Activated CD4-positive, alpha-beta memory T cell treated with anti-CD3 and anti-CD28 coated beads, Interleukin-2, amount 10 ng/mL, durations not matched to agents 7 days and 5 days (primary cell): ENCODE measurements around the gene SCG2. TPM values are rescaled to one million over a fixed set of nuclear protein-coding genes. Genes with fewer than 3 reads are reported as not detected.

ENCODE experiments used
- CTCF ChIA-PET: fragments of 350-600 bp; sonication (Branson Sonifier 250); formaldehyde crosslinking; loops from one replicate; lab custom pipeline; 2021; ENCODE audit warnings: antibody characterized with exemption, inconsistent platforms; lab: Charles Lee
- POLR2A ChIA-PET: fragments of 350-600 bp; sonication (Branson Sonifier 250); formaldehyde crosslinking; loops from one replicate; lab custom pipeline; 2021; ENCODE audit warnings: antibody characterized with exemption; lab: Charles Lee
- DNase-seq: peaks from one replicate; pipeline ENCODE4 v3.0.0-alpha.2; 2020
- H3K27ac Mint-ChIP-seq: one replicate; pipeline ENCODE4 v1.8.0; 2021; ENCODE audit warnings: mild to moderate bottlenecking, mixed read lengths
- H3K27me3 Mint-ChIP-seq: one replicate; pipeline ENCODE4 v1.8.0; 2021; ENCODE audit warnings: mixed read lengths
- H3K36me3 Mint-ChIP-seq: one replicate; pipeline ENCODE4 v1.8.0; 2021; ENCODE audit warnings: low read depth, mixed read lengths
- H3K4me1 Mint-ChIP-seq: one replicate; pipeline ENCODE4 v1.8.0; 2021; ENCODE audit warnings: mixed read lengths
- H3K4me3 Mint-ChIP-seq: one replicate; pipeline ENCODE4 v1.8.0; 2021; ENCODE audit warnings: mild to moderate bottlenecking, mixed read lengths
- H3K9me3 Mint-ChIP-seq: one replicate; pipeline ENCODE4 v1.8.0; 2021; ENCODE audit warnings: mixed read lengths
- total RNA-seq, 2 experiments: library from RNA; stranded (reverse); gene quantifications; one replicate each; pipeline ENCODE4 v1.2.3, GENCODE V29; 2021

SCG2 gene
- total RNA-seq, 2 experiments from 2014 or later: 0.15 TPM; not detected in 1

DNA sequence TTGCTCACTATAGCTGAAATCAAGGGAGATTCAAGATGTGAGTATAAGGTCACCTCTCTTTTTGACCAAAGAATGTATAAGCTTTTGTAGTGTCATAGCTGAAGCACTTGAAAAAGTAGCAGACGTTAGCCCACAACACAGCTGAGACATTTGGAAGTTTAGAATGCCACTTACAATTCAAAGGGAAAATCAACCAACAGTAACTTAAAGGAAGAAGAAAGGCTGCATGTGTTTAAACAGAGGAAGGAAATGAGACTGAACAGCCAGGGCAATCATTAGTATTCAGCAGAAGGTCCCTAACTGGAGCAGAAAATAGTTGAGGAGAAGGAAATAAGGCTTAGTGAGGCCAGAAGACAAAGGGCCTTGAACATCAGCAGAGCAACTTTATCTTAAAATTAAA lies 23.5 kb upstream of the SCG2 start:
- peaks cover 5% of the 10 kb centered on the region for H3K27me3 Mint-ChIP-seq
- no peak overlapping the region for H3K27ac Mint-ChIP-seq
- ChIA-PET POLR2A (no interaction called here), CTCF (no interaction called here)
- no peaks in the 10 kb centered on the region for H3K9me3 Mint-ChIP-seq
- no peaks in the 10 kb centered on the region for H3K36me3 Mint-ChIP-seq
- no peaks in the 10 kb centered on the region for H3K4me1 Mint-ChIP-seq
- H3K4me3 Mint-ChIP-seq: no peak overlapping the region
- no peak for DNase-seq

DNA sequence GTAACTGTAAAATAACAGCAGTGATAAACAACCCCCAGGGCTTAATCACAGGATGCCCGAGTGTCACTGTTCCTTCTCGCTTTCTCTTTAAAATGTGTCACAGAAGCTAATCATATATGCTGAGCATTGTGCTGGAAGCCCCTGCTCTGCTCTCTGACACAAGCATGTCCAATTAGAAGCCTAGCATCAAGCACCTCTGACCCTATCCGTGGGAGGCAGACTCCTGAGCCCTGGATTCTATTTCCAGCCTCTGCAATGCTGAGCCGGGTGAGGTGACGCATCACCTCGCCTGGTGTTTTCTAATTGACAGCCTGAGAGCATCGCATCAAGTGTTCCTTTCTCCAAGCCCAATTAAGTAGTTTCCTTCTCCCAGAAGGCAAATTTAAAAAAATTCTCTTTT lies 19.7 kb upstream of the SCG2 start:
- DNase-seq: no peak
- no peak overlapping the region for H3K27ac Mint-ChIP-seq

DNA sequence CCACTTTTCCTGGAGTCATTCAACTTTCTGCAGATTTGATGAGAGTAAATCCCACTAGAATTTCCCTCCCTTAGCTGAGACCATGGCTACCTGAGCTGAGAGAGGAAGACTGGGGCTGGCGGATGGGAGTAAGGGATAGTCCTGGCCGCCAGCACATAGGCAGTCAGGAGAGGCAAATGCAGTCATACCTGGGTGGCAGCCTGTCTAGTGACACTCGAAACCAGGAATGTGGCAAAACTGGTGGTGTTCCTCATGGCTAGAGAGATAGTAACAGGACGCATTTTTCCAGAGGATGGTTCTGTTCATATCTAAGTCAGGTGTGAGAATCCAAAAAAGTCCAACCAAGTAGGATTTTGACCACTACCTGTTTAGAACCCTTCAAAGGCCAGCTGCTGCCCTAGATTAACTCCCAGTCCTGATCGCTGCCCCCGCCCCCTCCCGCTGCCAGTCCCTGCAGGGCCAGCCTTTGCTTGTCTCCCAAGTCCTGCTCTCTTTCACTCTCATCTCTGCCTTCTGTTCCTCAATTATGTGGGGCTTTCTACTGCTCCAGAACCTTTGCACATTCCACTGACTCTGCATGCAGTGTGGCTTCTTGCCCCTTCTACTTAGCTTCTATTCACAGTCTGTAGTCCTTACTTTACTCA lies 17.4 kb upstream of the SCG2 start:
- Mint-ChIP-seq H3K9me3 (no peaks in the 10 kb centered on the region), H3K4me1 (no peaks in the 10 kb centered on the region), H3K4me3 (no peak overlapping the region), H3K27me3 (peaks cover 12% of the 10 kb centered on the region), H3K36me3 (no peaks in the 10 kb centered on the region), H3K27ac (no peak overlapping the region)
- CTCF ChIA-PET: no interaction called here
- DNase-seq: no peak
- POLR2A ChIA-PET: no interaction called here

More for the DNA sequence above, 19.7 kb upstream of the SCG2 start:
- Mint-ChIP-seq H3K36me3 (no peaks in the 10 kb centered on the region), H3K27me3 (peaks cover 12% of the 10 kb centered on the region), H3K9me3 (no peaks in the 10 kb centered on the region), H3K4me3 (no peak overlapping the region), H3K4me1 (no peaks in the 10 kb centered on the region)
- ChIA-PET POLR2A (no interaction called here), CTCF (no interaction called here)

DNA sequence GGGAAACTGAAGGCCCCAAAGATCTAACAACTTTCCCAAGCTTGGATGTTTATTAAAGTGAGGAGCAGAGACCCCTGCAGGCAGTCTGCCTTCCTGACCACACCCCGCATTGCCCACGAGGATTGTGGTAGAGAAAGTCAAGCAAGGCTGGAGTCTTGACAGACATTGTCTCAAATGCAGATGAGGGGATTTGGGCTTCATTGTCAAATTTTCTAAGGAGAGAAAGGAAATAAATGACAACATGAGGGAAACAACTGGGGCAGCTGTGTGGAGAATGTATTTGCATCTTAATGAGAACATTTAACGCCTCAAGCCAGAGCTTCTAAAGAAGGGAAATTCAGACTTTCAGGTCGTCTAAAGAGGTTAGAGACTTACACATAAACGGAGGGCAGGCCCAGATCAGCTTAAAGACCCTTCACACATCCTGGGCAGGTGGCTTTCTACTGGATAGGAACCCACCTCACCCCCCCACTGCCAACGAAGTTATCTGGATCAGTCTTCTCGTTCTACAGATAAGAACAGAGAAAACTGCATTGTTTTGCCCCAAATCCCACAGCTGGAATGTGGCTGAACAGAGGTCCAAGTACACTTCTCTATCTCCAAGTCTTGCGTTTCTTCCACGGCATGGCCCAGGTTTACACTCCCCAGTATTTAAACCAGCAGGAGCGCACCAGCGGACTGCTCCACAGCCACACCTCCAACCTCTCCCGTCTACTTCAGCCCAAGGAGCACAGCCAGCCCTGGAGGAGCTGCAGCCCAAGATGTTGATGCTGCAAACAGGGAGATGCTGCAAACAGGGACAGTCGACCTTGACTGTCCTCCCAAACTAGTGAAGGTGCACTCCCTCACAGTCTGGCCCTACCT lies 16.2 kb upstream of the SCG2 start:
- H3K9me3 Mint-ChIP-seq: no peaks in the 10 kb centered on the region
- CTCF ChIA-PET: no interaction called here
- no peak overlapping the region for H3K27ac Mint-ChIP-seq
- no peak for DNase-seq
- no peaks in the 10 kb centered on the region for H3K36me3 Mint-ChIP-seq
- POLR2A ChIA-PET: no interaction called here
- H3K4me1 Mint-ChIP-seq: no peaks in the 10 kb centered on the region
- H3K27me3 Mint-ChIP-seq: peaks cover 24% of the 10 kb centered on the region
- H3K4me3 Mint-ChIP-seq: no peak overlapping the region

DNA sequence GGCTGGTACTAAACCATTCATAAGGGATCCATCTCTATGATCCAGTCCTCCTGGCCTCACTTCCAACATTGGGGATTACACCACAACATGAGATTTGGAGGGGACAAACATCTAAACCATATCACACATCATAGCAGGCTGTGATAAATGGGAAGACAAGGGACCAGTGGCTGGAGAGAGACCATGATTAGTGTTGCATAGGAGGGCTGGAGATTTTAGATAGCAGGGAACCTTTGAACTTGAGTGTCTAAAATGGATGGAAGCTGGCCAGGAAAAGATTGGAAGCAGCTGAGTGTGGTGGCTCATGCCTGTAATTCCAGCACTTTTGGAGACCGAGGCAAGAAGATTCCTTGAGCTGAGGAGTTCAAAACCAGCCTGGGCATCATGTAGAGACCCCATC lies 12.4 kb upstream of the SCG2 start:
- CTCF ChIA-PET: no interaction called here

DNA sequence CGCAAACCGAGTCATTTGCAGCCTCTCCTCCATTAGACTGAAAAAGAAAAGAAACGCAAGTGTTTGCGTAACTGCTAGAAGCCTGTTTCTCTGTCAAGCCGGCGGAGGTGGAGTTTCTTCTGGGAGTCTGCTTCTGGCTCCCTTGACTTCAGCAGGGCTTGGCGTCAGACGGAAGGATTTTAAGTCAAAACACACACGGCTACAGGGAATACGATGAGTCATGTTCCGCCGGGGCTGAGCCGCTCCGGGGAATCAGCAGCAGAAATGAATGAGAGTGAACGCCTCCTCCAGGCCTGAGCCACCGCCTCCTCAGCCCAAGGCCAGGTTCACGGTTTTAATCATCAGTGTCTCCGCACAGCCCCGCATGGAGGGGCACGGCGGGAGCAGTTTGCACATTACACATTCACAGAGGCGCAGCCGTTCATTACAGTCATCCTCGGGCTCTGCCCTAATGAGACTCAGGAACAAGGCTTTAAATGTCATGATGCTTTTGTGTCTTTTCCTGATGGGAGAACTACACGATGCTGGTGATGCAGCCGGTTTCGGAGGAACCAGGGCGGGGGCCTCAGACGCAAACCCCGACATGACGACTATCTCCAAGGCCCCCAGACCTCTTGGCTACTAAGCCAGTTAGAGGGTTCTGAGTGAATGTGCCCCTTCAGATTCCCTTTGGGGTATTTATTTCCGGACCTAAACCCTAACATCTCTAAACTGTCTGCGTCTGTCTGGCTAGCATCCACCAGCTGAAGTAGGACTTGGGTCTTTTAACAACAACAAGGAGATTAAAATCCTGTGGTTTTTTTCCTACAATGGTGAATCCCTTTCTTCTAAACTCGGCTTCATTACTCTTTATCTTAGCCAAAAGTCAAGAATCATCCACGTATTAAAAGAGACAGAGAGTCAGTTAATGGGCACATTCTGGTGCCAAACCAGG lies 11.1 kb upstream of the SCG2 start:
- Mint-ChIP-seq H3K9me3 (no peaks in the 10 kb centered on the region), H3K27me3 (peaks cover 27% of the 10 kb centered on the region), H3K27ac (no peak overlapping the region), H3K36me3 (no peaks in the 10 kb centered on the region), H3K4me3 (no peak overlapping the region), H3K4me1 (no peaks in the 10 kb centered on the region)
- ChIA-PET CTCF (no interaction called here), POLR2A (no interaction called here)
- no peak for DNase-seq

More for the DNA sequence above, 12.4 kb upstream of the SCG2 start:
- H3K27me3 Mint-ChIP-seq: peaks cover 33% of the 10 kb centered on the region
- POLR2A ChIA-PET: no interaction called here
- H3K4me1 Mint-ChIP-seq: no peaks in the 10 kb centered on the region
- no peaks in the 10 kb centered on the region for H3K36me3 Mint-ChIP-seq
- H3K4me3 Mint-ChIP-seq: no peak overlapping the region
- no peak for DNase-seq
- no peak overlapping the region for H3K27ac Mint-ChIP-seq
- H3K9me3 Mint-ChIP-seq: no peaks in the 10 kb centered on the region

DNA sequence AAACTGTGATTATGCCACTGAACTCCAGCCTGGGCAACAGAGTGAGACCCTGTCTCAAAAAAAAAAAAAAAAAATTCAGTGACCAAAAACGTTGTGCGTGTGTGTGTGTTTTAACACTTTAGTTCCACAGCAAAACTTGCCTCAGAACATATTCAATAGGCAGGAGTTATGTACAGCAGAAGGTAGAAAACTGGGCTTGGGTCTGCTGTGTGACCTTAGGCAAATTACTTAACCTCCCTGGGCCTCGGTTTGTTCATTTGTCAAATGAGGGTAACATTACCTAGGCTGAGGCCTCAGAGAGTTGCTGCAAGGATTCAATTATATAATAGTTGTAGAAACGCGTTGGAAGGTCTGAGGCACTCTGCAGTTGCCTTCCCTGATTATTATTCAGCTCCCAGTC lies 10.3 kb upstream of the SCG2 start:
- POLR2A ChIA-PET: no interaction called here
- H3K27me3 Mint-ChIP-seq: peaks cover 24% of the 10 kb centered on the region
- no peak overlapping the region for H3K4me3 Mint-ChIP-seq
- H3K36me3 Mint-ChIP-seq: no peaks in the 10 kb centered on the region
- CTCF ChIA-PET: no interaction called here
- no peaks in the 10 kb centered on the region for H3K4me1 Mint-ChIP-seq
- H3K9me3 Mint-ChIP-seq: no peaks in the 10 kb centered on the region
- no peak for DNase-seq
- no peak overlapping the region for H3K27ac Mint-ChIP-seq

DNA sequence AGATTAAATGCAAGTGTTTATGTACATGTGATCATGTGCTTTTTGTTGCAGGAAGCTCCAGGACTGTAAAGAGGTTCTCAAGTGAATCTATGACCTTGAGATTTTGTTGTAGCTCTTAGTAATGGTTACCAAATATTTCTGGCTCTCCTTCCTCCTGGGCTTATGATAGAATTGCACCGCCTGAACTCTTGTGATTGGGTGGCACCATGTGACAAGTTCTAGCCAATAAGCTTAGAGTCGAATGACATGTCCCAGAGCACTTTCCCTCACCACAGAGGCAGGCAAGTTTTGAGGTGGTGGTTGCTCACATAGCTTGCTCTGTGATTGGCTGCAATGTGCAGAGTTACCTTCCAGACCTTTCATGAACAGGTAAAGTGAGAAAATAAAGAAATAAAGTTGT lies 8.9 kb upstream of the SCG2 start:
- no peak for DNase-seq
- H3K27me3 Mint-ChIP-seq: peaks cover 26% of the 10 kb centered on the region
- ChIA-PET CTCF (interaction anchor here (1.3 kb wide), 1 partner anchor 9 kb away, joined by 3 read pairs; the partner anchor contains the start of gene SCG2), POLR2A (no interaction called here)
- H3K27ac Mint-ChIP-seq: no peak overlapping the region
- no peaks in the 10 kb centered on the region for H3K9me3 Mint-ChIP-seq
- H3K4me3 Mint-ChIP-seq: no peak overlapping the region
- H3K4me1 Mint-ChIP-seq: no peaks in the 10 kb centered on the region
- H3K36me3 Mint-ChIP-seq: no peaks in the 10 kb centered on the region

DNA sequence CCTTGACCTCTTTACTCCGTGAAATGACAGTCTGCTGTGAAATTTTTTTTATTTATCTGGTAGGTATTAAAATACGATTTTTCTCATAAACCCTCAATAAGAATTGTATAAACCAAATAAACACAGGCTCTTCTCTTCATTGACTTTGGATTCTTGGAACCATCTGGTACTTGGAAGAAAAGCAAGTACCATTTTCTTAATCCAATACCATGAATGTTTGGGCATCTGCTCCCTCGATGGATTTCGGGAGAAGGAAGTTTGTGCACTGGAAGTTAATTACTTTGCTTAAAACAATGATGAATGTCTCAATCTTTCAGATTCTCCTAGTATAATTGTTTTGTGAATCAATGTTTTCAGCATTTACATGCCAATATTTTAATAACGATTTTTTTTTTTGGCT lies 5.3 kb upstream of the SCG2 start:
- Mint-ChIP-seq H3K36me3 (no peaks in the 10 kb centered on the region), H3K9me3 (no peaks in the 10 kb centered on the region), H3K27ac (no peak overlapping the region), H3K27me3 (peaks cover 9% of the 10 kb centered on the region), H3K4me1 (peaks cover 2% of the 10 kb centered on the region), H3K4me3 (no peak overlapping the region)
- ChIA-PET CTCF (no interaction called here), POLR2A (no interaction called here)
- DNase-seq: no peak

DNA sequence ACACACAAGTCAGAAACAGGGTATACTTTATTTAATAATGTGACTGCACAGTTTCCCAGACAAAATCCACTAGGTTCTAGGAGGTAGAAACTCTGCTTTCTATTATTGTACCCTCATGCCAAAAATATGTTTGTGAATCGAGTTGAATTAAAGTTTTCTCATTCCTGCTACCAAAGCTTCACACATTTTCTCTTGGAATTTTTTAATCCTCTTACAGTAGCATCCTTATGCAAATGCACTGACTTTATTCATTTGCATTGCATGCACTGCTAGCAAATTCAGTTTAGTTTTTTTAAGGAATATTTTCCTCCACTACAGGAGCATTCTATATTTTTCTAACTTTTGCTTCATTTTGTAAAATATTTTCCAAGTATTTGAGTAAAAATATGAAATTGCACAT lies 4.8 kb upstream of the SCG2 start:
- Mint-ChIP-seq H3K27me3 (peaks cover 8% of the 10 kb centered on the region), H3K4me1 (peaks cover 5% of the 10 kb centered on the region), H3K36me3 (no peaks in the 10 kb centered on the region), H3K4me3 (no peak overlapping the region), H3K27ac (no peak overlapping the region), H3K9me3 (no peaks in the 10 kb centered on the region)
- ChIA-PET POLR2A (no interaction called here), CTCF (no interaction called here)
- no peak for DNase-seq

DNA sequence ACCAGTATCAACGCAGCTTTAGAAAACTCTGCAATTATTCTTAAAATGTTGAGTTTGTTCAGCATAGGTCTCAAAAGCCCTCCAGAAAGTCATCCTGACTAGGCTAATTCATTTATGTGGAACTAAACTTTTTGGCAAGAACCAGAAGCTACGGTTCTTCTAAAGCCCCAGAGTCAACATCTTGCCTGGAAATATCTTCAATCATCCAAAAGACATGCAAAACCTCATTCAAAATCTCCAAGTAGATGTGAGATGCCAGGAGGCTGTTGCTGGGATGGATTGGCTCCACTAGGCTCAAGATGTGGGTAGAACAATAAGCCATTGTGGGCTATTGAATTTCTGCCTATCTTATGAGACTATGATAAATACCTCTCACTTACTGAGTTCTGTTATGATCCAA lies 2.1 kb upstream of the SCG2 start:
- H3K36me3 Mint-ChIP-seq: no peaks in the 10 kb centered on the region
- H3K9me3 Mint-ChIP-seq: no peaks in the 10 kb centered on the region
- POLR2A ChIA-PET: no interaction called here
- CTCF ChIA-PET: no interaction called here
- no peak overlapping the region for H3K27ac Mint-ChIP-seq
- no peak for DNase-seq
- H3K4me3 Mint-ChIP-seq: no peak overlapping the region
- H3K4me1 Mint-ChIP-seq: peaks cover 5% of the 10 kb centered on the region
- H3K27me3 Mint-ChIP-seq: peaks cover 5% of the 10 kb centered on the region

DNA sequence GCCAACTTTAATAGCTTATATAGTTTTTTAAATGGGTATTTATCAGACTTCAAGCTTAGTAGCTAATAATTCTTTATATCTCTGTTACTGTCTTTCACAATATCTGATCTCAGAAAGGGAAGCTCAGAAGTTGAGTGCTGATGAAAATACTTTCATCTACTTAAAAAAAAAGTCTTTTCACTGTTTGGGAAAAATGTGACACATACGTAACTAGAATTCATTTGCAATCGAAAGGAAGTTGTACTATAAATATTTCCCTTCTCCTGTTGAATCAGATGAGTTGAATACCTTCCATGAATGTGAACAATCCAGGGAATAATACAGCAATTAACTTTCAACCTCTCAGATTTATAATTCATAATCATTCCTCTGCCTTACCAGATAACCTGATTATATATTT lies 811 bp upstream of the SCG2 start:
- no peak for DNase-seq
- Mint-ChIP-seq H3K4me1 (peaks cover 5% of the 10 kb centered on the region), H3K27ac (no peak overlapping the region), H3K4me3 (no peak overlapping the region), H3K9me3 (no peaks in the 10 kb centered on the region), H3K36me3 (no peaks in the 10 kb centered on the region), H3K27me3 (peaks cover 5% of the 10 kb centered on the region)
- CTCF ChIA-PET: no interaction called here
- POLR2A ChIA-PET: no interaction called here

DNA sequence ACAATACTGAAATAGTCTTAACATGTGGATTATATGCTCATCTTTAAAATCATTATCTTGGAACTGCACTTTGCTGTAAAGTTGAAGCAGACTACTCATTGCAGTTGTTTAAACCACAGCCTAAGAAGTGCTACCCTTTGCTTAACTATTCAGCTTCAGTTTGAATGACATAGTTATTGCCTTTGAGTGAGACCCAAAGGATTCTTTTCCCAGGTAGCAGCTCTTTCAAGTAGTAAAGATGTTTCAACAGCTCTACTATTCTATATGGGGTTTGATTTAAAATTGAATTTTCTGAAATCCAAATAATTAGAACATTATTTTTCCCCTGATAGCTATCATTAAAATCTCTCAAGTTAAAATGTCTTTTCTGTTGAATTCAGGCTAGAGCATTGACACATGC lies 1.1 kb downstream of the SCG2 start:
- H3K9me3 Mint-ChIP-seq: no peaks in the 10 kb centered on the region
- peaks cover 2% of the 10 kb centered on the region for H3K27me3 Mint-ChIP-seq
- no peak overlapping the region for H3K4me3 Mint-ChIP-seq
- DNase-seq: no peak
- ChIA-PET CTCF (interaction anchor here (1.7 kb wide), 1 partner anchor 629 kb away, joined by 5 read pairs; no protein-coding TSS in a partner anchor), POLR2A (no interaction called here)
- no peaks in the 10 kb centered on the region for H3K36me3 Mint-ChIP-seq
- H3K27ac Mint-ChIP-seq: no peak overlapping the region
- peaks cover 5% of the 10 kb centered on the region for H3K4me1 Mint-ChIP-seq
